T47D (cell line): ENCODE measurements around the gene DUSP5.
"Not testable (repeated sequence)": the region's sequence is repeated elsewhere in the genome, so short reads cannot be mapped to it uniquely, and the experiment has no call there.

Experiments
- DNase-seq, 2 experiments: peaks; one replicate each; pipeline versions ENCODE4 v3.0.0 to v3.0.0-alpha.2; 2011 to 2012; ENCODE audit warnings: low read depth in 1 of 2, low spot score in 1 of 2
- JUND ChIP-seq: IDR thresholded peaks from 2 replicates; pipeline ENCODE4 v1.6.1; 2012; ENCODE audit warnings: low read depth
- in situ Hi-C: cut with HindIII; loops from 2 replicates; pipeline ENCODE4 v1.10.0; 2016; ENCODE audit warnings: low sequenced_read_pairs, low pct_unique_long_range_greater_than_20kb

The DUSP5 gene

GRCh38 chr10:110523736-110524135 is 26.0 kb downstream of the DUSP5 start:
- TF ChIP-seq JUND, result no peak
- in situ Hi-C loops, result no loop called here
- DNase-seq, result no peak

- no peak for DNase-seq
Observed at GRCh38 chr10:110524179-110524858, 26.6 kb downstream of the DUSP5 start.

DNA sequence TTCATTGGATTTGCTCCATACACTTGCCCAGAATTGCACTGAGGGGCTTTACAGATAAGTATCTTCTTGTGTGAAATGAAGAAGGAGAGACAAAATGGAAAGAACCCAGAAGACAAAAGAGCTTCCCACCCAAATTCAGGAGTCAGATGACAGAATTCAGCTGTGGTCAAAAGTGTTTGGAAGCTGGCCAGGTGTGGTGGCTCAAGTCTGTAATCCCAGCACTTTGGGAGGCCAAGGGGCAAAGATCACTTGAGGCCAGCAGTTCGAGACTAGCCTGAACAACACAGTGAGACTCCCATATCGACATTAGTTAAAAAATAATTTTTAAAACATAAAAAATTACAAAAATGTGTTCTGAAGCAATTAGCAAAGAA is 27.1 kb downstream of the DUSP5 start:
- no peak for TF ChIP-seq JUND
- DNase-seq, result no peak
- in situ Hi-C loops, result loop anchor here (25.0 kb wide), 1 partner anchor 188 kb away; no protein-coding TSS in a partner anchor

More at GRCh38 chr10:110524179-110524858, 26.6 kb downstream of the DUSP5 start:
- TF ChIP-seq JUND, result no peak
- in situ Hi-C loops, result no loop called here

- in situ Hi-C loops, result loop anchor here (25.0 kb wide), 1 partner anchor 188 kb away; no protein-coding TSS in a partner anchor
- no peak for TF ChIP-seq JUND
- DNase-seq, result no peak
Observed at GRCh38 chr10:110525349-110526260, 27.9 kb downstream of the DUSP5 start.

GRCh38 chr10:110527731-110528171 is 30.0 kb downstream of the DUSP5 start:
- in situ Hi-C loops, result loop anchor here (25.0 kb wide), 1 partner anchor 190 kb away; no protein-coding TSS in a partner anchor
- DNase-seq, result no peak
- no peak for TF ChIP-seq JUND

DNA sequence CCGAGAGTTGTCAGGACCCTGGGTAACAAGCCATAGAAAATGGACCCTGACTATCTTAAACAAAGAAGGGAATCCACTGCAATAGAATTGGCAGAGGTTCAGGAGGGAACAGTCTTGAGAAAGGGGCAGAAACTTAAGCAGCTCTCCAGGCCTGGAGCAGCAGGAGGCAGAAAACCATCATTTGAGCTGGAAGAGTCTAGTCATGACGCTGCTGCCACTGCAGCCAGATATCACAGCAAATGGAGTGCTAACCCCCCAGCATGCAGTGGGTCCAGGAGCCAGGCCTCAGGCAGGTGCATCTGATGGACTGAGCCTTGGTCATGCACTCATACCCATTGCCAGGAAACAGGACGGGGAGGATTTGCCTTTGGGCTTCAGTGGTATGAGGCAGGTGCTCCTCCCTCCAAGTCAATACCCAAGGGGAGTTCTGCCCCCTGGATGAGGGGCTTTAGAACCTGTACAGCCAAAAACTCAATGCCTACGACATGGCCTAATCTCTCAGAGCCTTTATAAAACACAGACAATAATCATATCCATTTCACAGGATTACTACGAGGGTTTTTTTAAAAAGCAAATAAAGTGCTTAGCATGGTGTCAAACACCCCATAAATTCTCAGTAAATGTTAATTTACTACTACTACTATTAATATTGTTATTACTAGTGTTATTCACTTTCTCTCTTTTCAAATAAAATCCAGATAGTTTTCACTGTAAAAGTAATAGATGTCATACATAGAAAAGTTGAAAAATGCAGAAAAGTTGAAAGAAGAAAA is 30.7 kb downstream of the DUSP5 start:
- TF ChIP-seq JUND, result no peak
- DNase-seq, result no peak
- in situ Hi-C loops, result loop anchor here (25.0 kb wide), 1 partner anchor 191 kb away; no protein-coding TSS in a partner anchor

DNA sequence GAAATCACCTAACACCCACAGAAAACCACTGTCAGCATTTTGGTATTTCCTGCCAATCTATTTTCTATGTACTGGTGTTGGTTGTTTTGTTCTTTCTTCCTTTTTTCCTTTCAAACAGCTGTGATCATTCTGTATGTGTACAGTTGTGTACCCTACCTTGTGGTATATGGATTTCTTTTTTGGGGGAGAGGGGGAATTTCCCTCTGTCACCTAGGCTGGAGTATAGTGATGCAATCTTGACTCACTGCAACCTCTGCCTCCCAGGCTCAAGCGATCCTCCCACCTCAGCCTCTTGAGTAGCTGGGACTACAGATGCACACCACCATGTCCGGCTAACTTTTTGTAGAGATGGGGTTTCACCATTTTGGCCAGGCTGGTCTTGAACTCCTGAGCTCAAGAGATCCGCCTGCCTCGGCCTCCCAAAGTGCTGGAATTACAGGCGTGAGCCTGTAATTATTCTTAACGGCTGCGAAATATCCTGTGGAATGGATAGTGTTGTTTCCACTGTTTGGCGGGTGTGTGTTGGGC is 31.4 kb downstream of the DUSP5 start:
- in situ Hi-C loops, result loop anchor here (25.0 kb wide), 1 partner anchor 192 kb away; no protein-coding TSS in a partner anchor
- not testable (repeated sequence) for DNase-seq

DNA sequence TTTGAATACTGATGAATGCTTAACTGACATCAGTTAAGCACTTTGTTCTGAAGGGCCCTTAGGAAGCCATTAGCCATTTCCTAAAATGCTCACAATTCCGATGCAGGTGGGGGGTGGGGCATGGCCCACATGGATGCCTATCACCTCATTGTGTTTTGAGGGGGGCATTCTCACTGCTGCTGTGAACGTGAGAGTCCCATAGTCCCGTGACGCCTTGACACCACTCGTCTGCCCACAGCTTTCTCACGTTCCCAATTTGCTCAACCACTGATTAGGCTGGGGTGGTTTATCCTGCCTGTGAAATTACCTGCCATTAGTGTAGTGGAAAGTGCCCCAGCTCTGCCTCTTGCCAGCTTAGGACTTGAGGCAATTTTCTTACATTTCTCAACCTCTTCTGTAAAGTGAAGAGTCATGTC is 31.9 kb downstream of the DUSP5 start:
- in situ Hi-C loops, result loop anchor here (25.0 kb wide), 1 partner anchor 192 kb away; no protein-coding TSS in a partner anchor
- no peak for TF ChIP-seq JUND
- no peak for DNase-seq

DNA sequence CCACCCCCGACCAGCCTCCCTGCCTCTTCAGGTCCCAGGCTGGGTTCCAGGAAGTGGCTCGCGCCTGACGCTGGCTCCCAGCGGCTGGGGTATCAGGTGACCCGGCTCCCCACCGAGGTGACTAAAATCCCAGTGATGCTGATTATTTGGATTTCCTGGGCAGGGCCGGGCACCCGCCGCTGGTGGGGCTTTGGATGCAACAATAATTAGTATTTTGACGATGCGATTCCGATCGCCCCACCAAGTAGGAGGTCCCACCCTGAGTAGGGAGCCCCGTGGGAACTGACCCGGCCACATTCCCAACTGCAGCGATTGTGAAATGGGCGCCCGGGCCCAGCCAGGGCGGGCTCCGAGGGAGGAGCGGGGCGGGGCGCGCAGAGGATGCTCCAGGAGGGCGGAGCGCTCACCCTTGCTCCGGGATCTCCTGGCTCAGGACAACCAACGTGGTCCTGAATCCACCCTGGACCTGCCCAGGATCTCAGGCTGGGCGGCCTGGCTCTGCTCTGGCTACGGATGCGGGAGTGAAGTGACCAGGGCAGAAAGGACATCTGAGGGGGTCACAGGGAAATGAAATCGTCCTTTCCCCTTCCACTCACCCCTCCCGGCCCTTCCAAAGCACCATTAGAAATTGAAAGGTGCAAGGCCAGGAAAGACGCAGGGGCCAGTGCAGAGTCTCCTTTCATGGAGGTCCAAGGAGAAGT is 32.6 kb downstream of the DUSP5 start:
- TF ChIP-seq JUND, result no peak
- in situ Hi-C loops, result loop anchor here (25.0 kb wide), 1 partner anchor 193 kb away; no protein-coding TSS in a partner anchor
- peak; percentile 29 to 69 for DNase-seq

DNA sequence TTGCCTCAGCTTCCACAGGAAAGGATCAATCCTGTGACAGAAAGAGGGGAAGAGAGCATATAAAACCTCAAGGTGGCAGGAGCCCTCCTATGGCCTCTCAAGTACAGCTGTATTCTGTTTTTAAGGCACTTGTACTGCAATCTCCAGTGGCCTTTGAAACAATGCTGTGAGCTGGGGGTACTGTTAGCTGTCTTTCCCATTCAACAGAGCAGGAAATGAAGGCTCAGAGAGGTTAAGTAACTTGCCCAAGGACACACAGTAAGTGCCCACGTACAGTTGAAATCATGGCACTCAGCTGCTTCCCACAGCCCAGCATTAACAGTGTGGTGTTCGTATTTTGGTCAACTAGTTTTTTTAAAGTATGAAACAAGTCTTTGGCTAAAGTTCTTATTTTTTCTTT is 34.0 kb downstream of the DUSP5 start:
- no peak for TF ChIP-seq JUND
- no peak for DNase-seq
- in situ Hi-C loops, result loop anchor here (25.0 kb wide), 1 partner anchor 194 kb away; no protein-coding TSS in a partner anchor

DNA sequence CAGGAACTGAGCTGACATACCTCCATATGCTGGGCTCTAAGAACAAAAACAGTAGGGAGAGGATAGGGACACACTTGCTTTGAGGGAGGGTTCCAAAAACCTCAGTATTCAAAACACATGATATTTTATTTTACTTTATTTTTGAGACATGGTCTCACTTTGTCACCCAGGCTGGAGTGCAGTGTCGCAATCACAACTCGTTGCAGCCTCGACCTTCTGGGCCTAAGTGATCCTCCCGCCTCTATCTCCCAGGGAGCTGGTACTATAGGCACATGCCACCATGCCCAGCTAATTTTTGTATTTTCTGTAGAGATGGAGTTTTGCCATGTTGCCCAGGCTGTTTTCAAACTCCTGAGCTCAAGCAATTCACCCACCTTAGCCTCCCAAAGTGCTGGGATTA is 34.9 kb downstream of the DUSP5 start:
- DNase-seq, result not testable (repeated sequence)
- in situ Hi-C loops, result loop anchor here (25.0 kb wide), 1 partner anchor 195 kb away; no protein-coding TSS in a partner anchor

DNA sequence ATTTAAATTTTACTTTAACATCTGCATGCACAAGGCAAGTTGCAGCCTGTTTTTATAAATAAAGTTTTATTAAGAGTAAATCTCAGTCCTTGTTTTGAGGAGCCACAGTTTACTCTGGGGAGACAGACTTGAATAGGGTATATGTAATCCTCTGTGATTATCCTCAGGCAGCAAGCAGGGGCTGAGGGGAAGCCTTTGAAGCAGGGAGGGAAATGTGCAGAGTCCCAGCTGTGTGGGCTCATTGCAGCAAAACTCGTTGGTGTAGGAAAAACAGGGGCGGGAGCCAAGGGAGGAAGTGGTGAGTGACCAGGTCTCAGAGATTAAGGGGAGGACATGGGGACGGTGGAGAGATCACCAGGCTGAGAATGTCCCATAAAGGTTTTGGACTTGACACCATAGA is 35.4 kb downstream of the DUSP5 start:
- TF ChIP-seq JUND, result no peak
- DNase-seq, result no peak
- in situ Hi-C loops, result loop anchor here (25.0 kb wide), 1 partner anchor 196 kb away; no protein-coding TSS in a partner anchor
